H9 (cell line): Measurements from ENCODE around the gene TMED8. TPM values are rescaled to one million over a fixed set of nuclear protein-coding genes. Genes with fewer than 3 reads are reported as not detected.

Experiments used
- DNase-seq: peaks from one replicate; pipeline ENCODE4 v3.0.0-alpha.2; 2017
- H2AFZ ChIP-seq: one replicate; pipeline ENCODE4 v1.6.1; 2013; ENCODE audit warnings: mild to moderate bottlenecking, low read length, control low read depth, moderate library complexity
- H2AK5ac ChIP-seq: 2 replicates; pipeline ENCODE4 v1.6.1; 2013; ENCODE audit warnings: low read length, control low read depth, mixed read lengths; ENCODE audit not compliant: insufficient read length
- H2BK120ac ChIP-seq: one replicate; pipeline ENCODE4 v1.6.1; 2013; ENCODE audit warnings: low read depth, mild to moderate bottlenecking, low read length, control low read depth, inconsistent platforms; ENCODE audit not compliant: poor library complexity, severe bottlenecking
- H2BK12ac ChIP-seq: 2 replicates; pipeline ENCODE4 v1.6.1; 2013; ENCODE audit warnings: low read length, control low read depth, mixed read lengths, low read depth; ENCODE audit not compliant: insufficient read length
- H2BK15ac ChIP-seq: 2 replicates; pipeline ENCODE4 v1.6.1; 2013; ENCODE audit warnings: low read depth, low read length, control low read depth
- H2BK20ac ChIP-seq: one replicate; pipeline ENCODE4 v1.6.1; 2013; ENCODE audit warnings: low read depth, mild to moderate bottlenecking, low read length, control low read depth, inconsistent platforms; ENCODE audit not compliant: poor library complexity, severe bottlenecking
- H2BK5ac ChIP-seq: 2 replicates; pipeline ENCODE4 v1.6.1; 2013; ENCODE audit warnings: low read length, control low read depth, mixed read lengths; ENCODE audit not compliant: insufficient read length
- H3K14ac ChIP-seq: 2 replicates; pipeline ENCODE4 v1.6.1; 2013; ENCODE audit warnings: low read length, control low read depth; ENCODE audit not compliant: insufficient read depth
- H3K18ac ChIP-seq: 2 replicates; pipeline ENCODE4 v1.6.1; 2013; ENCODE audit warnings: low read depth, mild to moderate bottlenecking, mixed read lengths, low read length, control low read depth; ENCODE audit not compliant: insufficient read length
- H3K23ac ChIP-seq: 2 replicates; pipeline ENCODE4 v1.6.1; 2013; ENCODE audit warnings: low read length, control low read depth, mixed read lengths, low read depth; ENCODE audit not compliant: insufficient read length
- H3K23me2 ChIP-seq: 2 replicates; pipeline ENCODE4 v1.6.1; 2013; ENCODE audit warnings: low read depth, mild to moderate bottlenecking, mixed read lengths, low read length, control low read depth; ENCODE audit not compliant: insufficient read length, poor library complexity, severe bottlenecking
- H3K27ac ChIP-seq: 2 replicates; pipeline ENCODE4 v1.5.1; 2013; ENCODE audit warnings: low read length, control low read depth, mixed read lengths, low read depth; ENCODE audit not compliant: insufficient read length
- H3K27me3 ChIP-seq: 2 replicates; pipeline ENCODE4 v1.6.1; 2013; ENCODE audit warnings: low read length, control low read depth, inconsistent platforms; ENCODE audit not compliant: insufficient read depth
- H3K4ac ChIP-seq: 2 replicates; pipeline ENCODE4 v1.6.1; 2013; ENCODE audit warnings: low read depth, mild to moderate bottlenecking, control low read depth, inconsistent platforms, low read length, moderate library complexity
- H3K4me1 ChIP-seq: 2 replicates; pipeline ENCODE4 v1.6.1; 2013; ENCODE audit warnings: low read length, control low read depth, inconsistent platforms; ENCODE audit not compliant: insufficient read depth
- H3K4me2 ChIP-seq: 2 replicates; pipeline ENCODE4 v1.6.1; 2013; ENCODE audit warnings: low read length, control low read depth, mixed read lengths; ENCODE audit not compliant: insufficient read length, insufficient read depth
- H3K56ac ChIP-seq: 2 replicates; pipeline ENCODE4 v1.6.1; 2013; ENCODE audit warnings: low read depth, mild to moderate bottlenecking, mixed read lengths, low read length, control low read depth; ENCODE audit not compliant: insufficient read length
- H3K79me1 ChIP-seq: 2 replicates; pipeline ENCODE4 v1.6.1; 2013; ENCODE audit warnings: low read depth, mild to moderate bottlenecking, moderate library complexity, low read length, control low read depth, inconsistent platforms; ENCODE audit not compliant: insufficient read depth, poor library complexity, severe bottlenecking
- H3K79me2 ChIP-seq: 2 replicates; pipeline ENCODE4 v1.6.1; 2013; ENCODE audit warnings: low read length, control low read depth, inconsistent platforms; ENCODE audit not compliant: insufficient read depth
- H3K9ac ChIP-seq: 2 replicates; pipeline ENCODE4 v1.6.1; 2013; ENCODE audit warnings: low read length, control low read depth, mixed read lengths; ENCODE audit not compliant: insufficient read length; ENCODE audit errors: extremely low read depth
- H3K9me3 ChIP-seq: one replicate; pipeline ENCODE4 v1.6.1; 2013; ENCODE audit warnings: low read depth, low read length, inconsistent platforms; ENCODE audit not compliant: control insufficient read depth
- H3T11ph ChIP-seq: one replicate; pipeline ENCODE4 v1.6.1; 2013; ENCODE audit warnings: mild to moderate bottlenecking, low read length, control low read depth, inconsistent platforms
- H4K20me1 ChIP-seq: one replicate; pipeline ENCODE4 v1.6.1; 2013; ENCODE audit not compliant: control insufficient read depth, insufficient read length, insufficient read depth
- H4K5ac ChIP-seq: 2 replicates; pipeline ENCODE4 v1.6.1; 2013; ENCODE audit warnings: low read depth, mild to moderate bottlenecking, mixed read lengths, low read length, control low read depth; ENCODE audit not compliant: insufficient read length
- H4K8ac ChIP-seq: replicated peaks from 2 replicates; pipeline ENCODE4 v1.6.1; 2013; ENCODE audit warnings: low read length, control low read depth, mixed read lengths, low read depth; ENCODE audit not compliant: insufficient read length
- H4K91ac ChIP-seq: 2 replicates; pipeline ENCODE4 v1.6.1; 2013; ENCODE audit warnings: low read depth, mild to moderate bottlenecking, moderate library complexity, mixed read lengths, low read length, control low read depth; ENCODE audit not compliant: insufficient read length
- H3K27ac Mint-ChIP-seq, 3 experiments: 2 replicates in 2 of 3; 3 replicates in 1 of 3; pipeline ENCODE4 v1.8.0; 2020 to 2021; ENCODE audit warnings: mixed read lengths in 3 of 3, mild to moderate bottlenecking in 1 of 3, moderate library complexity in 1 of 3
- H3K27me3 Mint-ChIP-seq: 2 replicates; pipeline ENCODE4 v1.8.0; 2021; ENCODE audit warnings: low read depth, mild to moderate bottlenecking, moderate library complexity, mixed read lengths
- H3K36me3 Mint-ChIP-seq, 3 experiments: 2 replicates in 2 of 3; 3 replicates in 1 of 3; pipeline ENCODE4 v1.8.0; 2020 to 2021; ENCODE audit warnings: low read depth in 3 of 3, mixed read lengths in 3 of 3; ENCODE audit not compliant: insufficient read depth in 1 of 3
- H3K4me1 Mint-ChIP-seq, 2 experiments: 2 replicates each; pipeline ENCODE4 v1.8.0; 2020; ENCODE audit warnings: mixed read lengths in 2 of 2
- H3K4me3 Mint-ChIP-seq, 2 experiments: 2 replicates in 1 of 2; 3 replicates in 1 of 2; pipeline ENCODE4 v1.8.0; 2020 to 2021; ENCODE audit warnings: mild to moderate bottlenecking in 2 of 2, mixed read lengths in 2 of 2, moderate library complexity in 1 of 2
- H3K9me3 Mint-ChIP-seq, 2 experiments: 2 replicates in 1 of 2; 3 replicates in 1 of 2; pipeline ENCODE4 v1.8.0; 2020; ENCODE audit warnings: mild to moderate bottlenecking in 2 of 2, mixed read lengths in 2 of 2, moderate library complexity in 1 of 2
- CTCF ChIP-seq: fragments of 200-600 bp; sonication (generic); conservative IDR thresholded peaks from 3 replicates; pipeline ENCODE4 v1.8.0; 2021; ENCODE audit warnings: antibody characterized with exemption, mild to moderate bottlenecking
- WGBS: extraction: QIAGEN DNeasy Blood & Tissue Kit; methylation state at CpG from one replicate; pipeline ENCODE4 v1.1.7; 2013; ENCODE audit warnings: missing lambda C conversion rate, low lambda C conversion rate, mixed read lengths; ENCODE audit not compliant: insufficient read length; ENCODE audit errors: extremely low coverage; 5-methylcytosine and 5-hydroxymethylcytosine counted together
- total RNA-seq: library from RNA; stranded (reverse); gene quantifications from 2 replicates; pipeline ENCODE4 v1.2.1, GENCODE V29; 2021

Gene TMED8
- total RNA-seq, 1 experiment from 2014 or later = 9.5 TPM

- Mint-ChIP-seq H3K4me3 (no peak overlapping the region), H3K36me3 (peaks cover 0 to 3% (median 0%) of the 10 kb centered on the region in 3 experiments; a peak in 1 of 7 replicates), H3K9me3 (no peaks in the 10 kb centered on the region), H3K4me1 (peaks cover 21 to 33% of the 10 kb centered on the region in 2 experiments), H3K27ac (peak overlapping the region in 1 of 3 experiments; percentile 30; a peak in 1 of 7 replicates), H3K27me3 (no peaks in the 10 kb centered on the region)
- Histone ChIP-seq H3K56ac (no peak overlapping the region), H2BK12ac (no peak overlapping the region), H3K79me1 (no peaks in the 10 kb centered on the region), H2BK20ac (no peak overlapping the region), H4K8ac (no peak overlapping the region), H3K27ac (no peak overlapping the region), H3K9ac (no peak overlapping the region), H3K14ac (no peak overlapping the region), H4K5ac (no peak overlapping the region), H3T11ph (no peak overlapping the region), H3K23me2 (peaks cover 2% of the 10 kb centered on the region), H2BK15ac (no peak overlapping the region), H3K4me2 (no peak overlapping the region), H3K23ac (no peak overlapping the region), H3K79me2 (no peaks in the 10 kb centered on the region), H4K20me1 (no peaks in the 10 kb centered on the region), H3K9me3 (no peaks in the 10 kb centered on the region), H2AK5ac (no peak overlapping the region), H2BK120ac (no peak overlapping the region), H3K18ac (no peak overlapping the region), H2BK5ac (no peak overlapping the region), H2AFZ (no peak overlapping the region), H3K4ac (no peak overlapping the region), H3K4me1 (peaks cover 2% of the 10 kb centered on the region; the same call in 1 of the 2 replicates), H4K91ac (no peak overlapping the region), H3K27me3 (no peaks in the 10 kb centered on the region)
- no peak for DNase-seq
- no CpG with 5 or more reads among the region's 11 CpGs for WGBS
- no peak for TF ChIP-seq CTCF
Observed at GRCh38 chr14:77324816-77325745, 51.8 kb downstream of the TMED8 start.
